H9 (cell line): ENCODE data around the gene SLC7A11. TPM values are rescaled to one million over a fixed set of nuclear protein-coding genes. Genes with fewer than 3 reads are reported as not detected.

Source experiments
- DNase-seq: peaks from one replicate; pipeline ENCODE4 v3.0.0-alpha.2; 2017
- H2AFZ ChIP-seq: one replicate; pipeline ENCODE4 v1.6.1; 2013; ENCODE audit warnings: mild to moderate bottlenecking, low read length, control low read depth, moderate library complexity
- H2AK5ac ChIP-seq: 2 replicates; pipeline ENCODE4 v1.6.1; 2013; ENCODE audit warnings: low read length, control low read depth, mixed read lengths; ENCODE audit not compliant: insufficient read length
- H2BK120ac ChIP-seq: one replicate; pipeline ENCODE4 v1.6.1; 2013; ENCODE audit warnings: low read depth, mild to moderate bottlenecking, low read length, control low read depth, inconsistent platforms; ENCODE audit not compliant: poor library complexity, severe bottlenecking
- H2BK12ac ChIP-seq: 2 replicates; pipeline ENCODE4 v1.6.1; 2013; ENCODE audit warnings: low read length, control low read depth, mixed read lengths, low read depth; ENCODE audit not compliant: insufficient read length
- H2BK15ac ChIP-seq: 2 replicates; pipeline ENCODE4 v1.6.1; 2013; ENCODE audit warnings: low read depth, low read length, control low read depth
- H2BK20ac ChIP-seq: one replicate; pipeline ENCODE4 v1.6.1; 2013; ENCODE audit warnings: low read depth, mild to moderate bottlenecking, low read length, control low read depth, inconsistent platforms; ENCODE audit not compliant: poor library complexity, severe bottlenecking
- H2BK5ac ChIP-seq: 2 replicates; pipeline ENCODE4 v1.6.1; 2013; ENCODE audit warnings: low read length, control low read depth, mixed read lengths; ENCODE audit not compliant: insufficient read length
- H3K14ac ChIP-seq: 2 replicates; pipeline ENCODE4 v1.6.1; 2013; ENCODE audit warnings: low read length, control low read depth; ENCODE audit not compliant: insufficient read depth
- H3K18ac ChIP-seq: 2 replicates; pipeline ENCODE4 v1.6.1; 2013; ENCODE audit warnings: low read depth, mild to moderate bottlenecking, mixed read lengths, low read length, control low read depth; ENCODE audit not compliant: insufficient read length
- H3K23ac ChIP-seq: 2 replicates; pipeline ENCODE4 v1.6.1; 2013; ENCODE audit warnings: low read length, control low read depth, mixed read lengths, low read depth; ENCODE audit not compliant: insufficient read length
- H3K23me2 ChIP-seq: 2 replicates; pipeline ENCODE4 v1.6.1; 2013; ENCODE audit warnings: low read depth, mild to moderate bottlenecking, mixed read lengths, low read length, control low read depth; ENCODE audit not compliant: insufficient read length, poor library complexity, severe bottlenecking
- H3K27ac ChIP-seq: 2 replicates; pipeline ENCODE4 v1.5.1; 2013; ENCODE audit warnings: low read length, control low read depth, mixed read lengths, low read depth; ENCODE audit not compliant: insufficient read length
- H3K27me3 ChIP-seq: 2 replicates; pipeline ENCODE4 v1.6.1; 2013; ENCODE audit warnings: low read length, control low read depth, inconsistent platforms; ENCODE audit not compliant: insufficient read depth
- H3K4ac ChIP-seq: 2 replicates; pipeline ENCODE4 v1.6.1; 2013; ENCODE audit warnings: low read depth, mild to moderate bottlenecking, control low read depth, inconsistent platforms, low read length, moderate library complexity
- H3K4me1 ChIP-seq: 2 replicates; pipeline ENCODE4 v1.6.1; 2013; ENCODE audit warnings: low read length, control low read depth, inconsistent platforms; ENCODE audit not compliant: insufficient read depth
- H3K4me2 ChIP-seq: 2 replicates; pipeline ENCODE4 v1.6.1; 2013; ENCODE audit warnings: low read length, control low read depth, mixed read lengths; ENCODE audit not compliant: insufficient read length, insufficient read depth
- H3K56ac ChIP-seq: 2 replicates; pipeline ENCODE4 v1.6.1; 2013; ENCODE audit warnings: low read depth, mild to moderate bottlenecking, mixed read lengths, low read length, control low read depth; ENCODE audit not compliant: insufficient read length
- H3K79me1 ChIP-seq: 2 replicates; pipeline ENCODE4 v1.6.1; 2013; ENCODE audit warnings: low read depth, mild to moderate bottlenecking, moderate library complexity, low read length, control low read depth, inconsistent platforms; ENCODE audit not compliant: insufficient read depth, poor library complexity, severe bottlenecking
- H3K79me2 ChIP-seq: 2 replicates; pipeline ENCODE4 v1.6.1; 2013; ENCODE audit warnings: low read length, control low read depth, inconsistent platforms; ENCODE audit not compliant: insufficient read depth
- H3K9ac ChIP-seq: 2 replicates; pipeline ENCODE4 v1.6.1; 2013; ENCODE audit warnings: low read length, control low read depth, mixed read lengths; ENCODE audit not compliant: insufficient read length; ENCODE audit errors: extremely low read depth
- H3K9me3 ChIP-seq: one replicate; pipeline ENCODE4 v1.6.1; 2013; ENCODE audit warnings: low read depth, low read length, inconsistent platforms; ENCODE audit not compliant: control insufficient read depth
- H3T11ph ChIP-seq: one replicate; pipeline ENCODE4 v1.6.1; 2013; ENCODE audit warnings: mild to moderate bottlenecking, low read length, control low read depth, inconsistent platforms
- H4K20me1 ChIP-seq: one replicate; pipeline ENCODE4 v1.6.1; 2013; ENCODE audit not compliant: control insufficient read depth, insufficient read length, insufficient read depth
- H4K5ac ChIP-seq: 2 replicates; pipeline ENCODE4 v1.6.1; 2013; ENCODE audit warnings: low read depth, mild to moderate bottlenecking, mixed read lengths, low read length, control low read depth; ENCODE audit not compliant: insufficient read length
- H4K8ac ChIP-seq: replicated peaks from 2 replicates; pipeline ENCODE4 v1.6.1; 2013; ENCODE audit warnings: low read length, control low read depth, mixed read lengths, low read depth; ENCODE audit not compliant: insufficient read length
- H4K91ac ChIP-seq: 2 replicates; pipeline ENCODE4 v1.6.1; 2013; ENCODE audit warnings: low read depth, mild to moderate bottlenecking, moderate library complexity, mixed read lengths, low read length, control low read depth; ENCODE audit not compliant: insufficient read length
- H3K27ac Mint-ChIP-seq, 3 experiments: 2 replicates in 2 of 3; 3 replicates in 1 of 3; pipeline ENCODE4 v1.8.0; 2020 to 2021; ENCODE audit warnings: mixed read lengths in 3 of 3, mild to moderate bottlenecking in 1 of 3, moderate library complexity in 1 of 3
- H3K27me3 Mint-ChIP-seq: 2 replicates; pipeline ENCODE4 v1.8.0; 2021; ENCODE audit warnings: low read depth, mild to moderate bottlenecking, moderate library complexity, mixed read lengths
- H3K36me3 Mint-ChIP-seq, 3 experiments: 2 replicates in 2 of 3; 3 replicates in 1 of 3; pipeline ENCODE4 v1.8.0; 2020 to 2021; ENCODE audit warnings: low read depth in 3 of 3, mixed read lengths in 3 of 3; ENCODE audit not compliant: insufficient read depth in 1 of 3
- H3K4me1 Mint-ChIP-seq, 2 experiments: 2 replicates each; pipeline ENCODE4 v1.8.0; 2020; ENCODE audit warnings: mixed read lengths in 2 of 2
- H3K4me3 Mint-ChIP-seq, 2 experiments: 2 replicates in 1 of 2; 3 replicates in 1 of 2; pipeline ENCODE4 v1.8.0; 2020 to 2021; ENCODE audit warnings: mild to moderate bottlenecking in 2 of 2, mixed read lengths in 2 of 2, moderate library complexity in 1 of 2
- H3K9me3 Mint-ChIP-seq, 2 experiments: 2 replicates in 1 of 2; 3 replicates in 1 of 2; pipeline ENCODE4 v1.8.0; 2020; ENCODE audit warnings: mild to moderate bottlenecking in 2 of 2, mixed read lengths in 2 of 2, moderate library complexity in 1 of 2
- CTCF ChIP-seq: fragments of 200-600 bp; sonication (generic); conservative IDR thresholded peaks from 3 replicates; pipeline ENCODE4 v1.8.0; 2021; ENCODE audit warnings: antibody characterized with exemption, mild to moderate bottlenecking
- WGBS: extraction: QIAGEN DNeasy Blood & Tissue Kit; methylation state at CpG from one replicate; pipeline ENCODE4 v1.1.7; 2013; ENCODE audit warnings: missing lambda C conversion rate, low lambda C conversion rate, mixed read lengths; ENCODE audit not compliant: insufficient read length; ENCODE audit errors: extremely low coverage; 5-methylcytosine and 5-hydroxymethylcytosine counted together
- total RNA-seq: library from RNA; stranded (reverse); gene quantifications from 2 replicates; pipeline ENCODE4 v1.2.1, GENCODE V29; 2021

SLC7A11 gene
- total RNA-seq, 1 experiment from 2014 or later, result 19.8 TPM

- H3K79me1 ChIP-seq, result no peaks in the 10 kb centered on the region
- no peak overlapping the region for H4K91ac ChIP-seq
- no peak overlapping the region for H2BK15ac ChIP-seq
- H3K23me2 ChIP-seq, result no peaks in the 10 kb centered on the region
- no peak overlapping the region for H2AFZ ChIP-seq
- no peak overlapping the region for H3K23ac ChIP-seq
- no peaks in the 10 kb centered on the region for H3K9me3 Mint-ChIP-seq
- H4K8ac ChIP-seq, result no peak overlapping the region
- no peak overlapping the region for H3K27ac ChIP-seq
- no peaks in the 10 kb centered on the region for H3K36me3 Mint-ChIP-seq
- H2BK20ac ChIP-seq, result no peak overlapping the region
- H3K56ac ChIP-seq, result no peak overlapping the region
- peaks cover 11 to 16% of the 10 kb centered on the region in 2 experiments for H3K4me1 Mint-ChIP-seq
- H4K20me1 ChIP-seq, result no peaks in the 10 kb centered on the region
- TF ChIP-seq CTCF, result no peak
- H3K79me2 ChIP-seq, result no peaks in the 10 kb centered on the region
- WGBS, result no CpG with 5 or more reads among the region's 1 CpG
- H3T11ph ChIP-seq, result no peak overlapping the region
- H3K9ac ChIP-seq, result no peak overlapping the region
- DNase-seq, result no peak
- no peaks in the 10 kb centered on the region for H3K27me3 Mint-ChIP-seq
- H3K18ac ChIP-seq, result no peak overlapping the region
- no peaks in the 10 kb centered on the region for H3K9me3 ChIP-seq
- no peak overlapping the region for H2BK5ac ChIP-seq
- H3K4ac ChIP-seq, result no peak overlapping the region
- H2BK120ac ChIP-seq, result no peak overlapping the region
- no peak overlapping the region for H3K4me2 ChIP-seq
- no peak overlapping the region for H4K5ac ChIP-seq
- no peaks in the 10 kb centered on the region for H3K27me3 ChIP-seq
- no peak overlapping the region for H2BK12ac ChIP-seq
- H3K14ac ChIP-seq, result no peak overlapping the region
- H3K4me3 Mint-ChIP-seq, result no peak overlapping the region
- no peak overlapping the region for H3K27ac Mint-ChIP-seq
- no peaks in the 10 kb centered on the region for H3K4me1 ChIP-seq
- H2AK5ac ChIP-seq, result no peak overlapping the region
Measured at GRCh38 chr4:138164208-138164607, 77.9 kb downstream of the SLC7A11 start.
